HG03565 (cell line): Measurements from ENCODE around the gene GPR45.
A peak's percentile ranks its signal among the peaks of the same experiment; 100 is the strongest.
"Not testable (repeated sequence)": the region's sequence is repeated elsewhere in the genome, so short reads cannot be mapped to it uniquely, and the experiment has no call there.

Experiments
- ATAC-seq: cut with Tn5 transposase; IDR thresholded peaks from one replicate; pipeline ENCODE4 v1.9.1; 2021; ENCODE audit warnings: mild to moderate bottlenecking, moderate library complexity; ENCODE audit not compliant: unreplicated experiment

GPR45 gene, protein sequence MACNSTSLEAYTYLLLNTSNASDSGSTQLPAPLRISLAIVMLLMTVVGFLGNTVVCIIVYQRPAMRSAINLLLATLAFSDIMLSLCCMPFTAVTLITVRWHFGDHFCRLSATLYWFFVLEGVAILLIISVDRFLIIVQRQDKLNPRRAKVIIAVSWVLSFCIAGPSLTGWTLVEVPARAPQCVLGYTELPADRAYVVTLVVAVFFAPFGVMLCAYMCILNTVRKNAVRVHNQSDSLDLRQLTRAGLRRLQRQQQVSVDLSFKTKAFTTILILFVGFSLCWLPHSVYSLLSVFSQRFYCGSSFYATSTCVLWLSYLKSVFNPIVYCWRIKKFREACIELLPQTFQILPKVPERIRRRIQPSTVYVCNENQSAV

DNA sequence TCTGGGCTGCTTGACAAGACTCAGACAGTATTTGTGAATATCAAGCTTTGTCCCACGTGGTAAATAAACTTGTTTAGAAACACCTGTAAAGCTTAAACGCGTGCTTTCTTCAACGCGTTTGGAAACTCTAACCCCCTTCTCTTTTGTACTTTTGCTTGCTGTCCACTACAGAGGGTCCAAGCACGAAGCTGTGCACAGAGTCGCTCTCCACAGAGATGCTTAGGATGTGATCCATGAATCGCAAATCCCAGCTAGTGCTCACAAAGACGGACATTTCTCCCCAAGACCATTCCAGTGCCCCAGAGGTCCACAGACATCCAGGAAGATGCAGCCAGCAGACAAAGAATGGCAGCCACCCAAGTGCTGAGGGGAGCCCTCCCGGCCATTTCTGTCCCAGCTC, at the start of gene GPR45:
GPR45 (plus strand) TSS at position 301 of the 400 bp plus-strand sequence. CDS start 116 bp downstream, outside the sequence.
- no peak for ATAC-seq

DNA sequence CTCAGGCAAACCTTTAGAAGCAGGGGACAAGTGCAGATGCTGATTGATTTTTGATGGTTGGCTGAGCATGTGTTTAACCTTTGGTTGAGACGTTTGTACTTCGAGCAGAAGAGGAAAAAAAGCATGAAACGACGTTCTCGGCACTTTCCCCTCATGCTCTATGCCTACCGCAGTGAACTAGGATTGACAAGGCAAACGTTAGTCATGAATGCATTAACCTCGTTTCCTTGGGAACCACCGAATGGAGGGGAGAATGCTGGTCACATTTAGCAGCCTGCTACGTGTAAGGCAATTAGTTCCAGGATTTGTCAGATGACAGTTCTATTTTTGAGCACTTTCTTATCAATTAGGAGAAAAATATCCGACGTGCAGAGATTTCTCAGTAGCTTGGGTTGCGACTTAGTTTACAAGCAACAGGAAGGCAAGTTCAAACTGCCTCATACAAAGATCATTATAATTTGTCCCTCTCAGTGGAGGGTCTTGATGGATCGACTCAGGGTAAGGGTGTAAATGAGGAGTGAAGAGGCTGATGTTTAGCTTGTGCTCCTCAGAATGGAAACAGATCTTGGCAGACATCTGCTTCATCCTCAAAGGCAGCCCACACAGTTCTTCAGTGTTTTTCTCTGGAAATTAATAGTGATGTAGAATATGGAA, 47.4 kb upstream of the GPR45 start:
- ATAC-seq: no peak

DNA sequence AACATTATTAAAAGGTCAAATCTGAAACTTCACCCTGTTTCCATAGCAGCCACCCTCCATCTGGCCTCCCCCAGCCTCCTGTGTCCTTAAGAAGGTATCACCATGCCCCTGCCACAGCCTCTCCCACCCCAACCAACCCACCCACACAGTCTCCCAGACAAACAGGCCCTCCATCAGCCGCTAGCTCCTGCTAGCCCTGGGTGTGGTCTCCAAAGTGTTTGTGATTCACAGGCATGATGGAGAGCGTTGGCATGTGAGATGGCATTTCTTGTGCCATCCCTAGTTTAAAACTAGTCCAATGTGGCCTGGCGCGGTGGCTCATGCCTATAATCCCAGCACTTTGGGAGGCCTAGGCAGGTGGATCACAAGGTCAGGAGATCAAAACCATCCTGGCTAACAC, 44.9 kb upstream of the GPR45 start:
- ATAC-seq: no peak

DNA sequence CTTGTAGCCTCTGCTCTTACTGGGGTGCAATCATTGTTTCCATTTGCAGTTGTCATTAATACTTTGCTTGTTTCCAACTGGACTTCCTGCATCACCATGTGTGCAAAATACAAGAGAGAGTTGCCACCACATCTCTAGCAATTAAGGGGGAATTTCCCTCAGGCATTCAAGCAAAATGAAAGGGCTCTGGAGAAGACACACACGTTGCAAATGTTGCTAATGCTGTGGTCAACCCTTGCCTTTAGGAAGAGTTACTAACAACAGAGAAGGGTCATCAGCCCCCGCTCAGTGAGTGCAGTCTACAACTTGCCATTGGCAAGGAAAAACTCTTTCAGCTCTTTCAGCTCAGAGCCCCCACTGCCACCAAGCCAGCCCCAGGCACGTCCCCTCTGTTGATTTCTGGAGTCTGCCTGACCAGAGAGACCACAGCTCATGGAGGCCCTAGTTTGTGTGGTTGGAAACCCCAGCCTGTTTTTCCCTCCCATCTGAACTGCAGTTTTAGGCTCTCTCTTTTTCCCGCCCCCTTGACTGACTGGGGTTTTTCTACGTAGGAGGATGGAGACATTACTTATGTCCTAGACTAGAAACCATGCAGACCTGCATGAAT, 25.9 kb upstream of the GPR45 start:
- no peak for ATAC-seq

DNA sequence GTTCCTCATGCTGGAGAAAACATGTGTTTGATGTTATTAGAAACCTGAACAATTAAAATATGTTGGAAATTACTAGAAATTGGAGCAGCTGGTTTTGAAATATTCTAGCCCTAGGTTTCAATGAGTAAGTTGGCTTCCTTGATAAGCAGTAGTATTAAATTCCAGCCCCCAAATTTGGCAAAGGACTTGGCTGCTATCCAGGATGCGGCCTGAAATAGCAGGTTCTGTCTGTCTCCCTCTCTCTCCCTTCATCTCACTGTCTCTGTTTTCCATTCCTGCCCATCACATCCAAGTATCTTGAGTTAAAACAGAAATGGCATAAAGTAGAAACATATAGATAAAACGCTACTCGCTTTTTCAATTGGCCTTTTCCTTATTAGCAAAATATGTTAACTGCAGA, 20.9 kb upstream of the GPR45 start:
- ATAC-seq: no peak

DNA sequence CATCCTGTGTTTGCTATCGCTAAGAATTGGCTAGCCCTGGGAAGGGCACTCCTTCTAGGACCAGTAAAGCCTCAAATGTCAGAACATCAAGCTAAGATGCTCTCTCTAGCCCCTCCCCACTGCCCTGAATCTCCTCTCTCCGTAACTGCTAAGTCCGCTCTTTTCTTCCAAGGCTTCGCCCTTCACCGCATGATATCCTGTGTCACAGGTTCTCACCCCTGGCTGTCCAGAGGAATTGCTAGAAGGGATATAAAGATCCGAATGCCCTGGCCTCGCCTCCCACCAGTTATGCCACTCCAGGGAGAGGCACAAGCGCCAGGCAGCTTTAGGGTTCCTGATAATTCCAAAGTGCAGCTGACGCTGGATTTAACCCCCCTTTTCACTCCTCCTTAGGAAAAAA, 17.1 kb upstream of the GPR45 start:
- no peak for ATAC-seq

DNA sequence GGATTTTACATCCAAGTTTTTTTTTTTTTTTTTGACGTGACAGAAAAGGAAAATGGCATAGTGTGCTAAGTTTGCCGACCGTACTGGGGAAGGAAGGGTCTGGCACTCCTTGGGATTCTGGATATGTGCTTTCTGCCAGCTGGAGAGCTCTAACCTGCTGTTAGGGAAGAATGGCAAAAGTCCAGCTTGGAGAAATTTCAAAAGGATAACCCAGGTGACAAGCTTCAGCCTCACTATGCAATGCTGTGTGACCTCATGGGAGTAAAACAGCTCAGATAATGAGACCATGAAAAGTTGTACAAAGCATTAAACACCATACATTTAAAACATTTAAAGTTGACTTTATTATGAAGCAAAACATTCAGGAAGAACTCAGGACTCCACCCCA, 10.3 kb upstream of the GPR45 start:
- ATAC-seq: no peak

DNA sequence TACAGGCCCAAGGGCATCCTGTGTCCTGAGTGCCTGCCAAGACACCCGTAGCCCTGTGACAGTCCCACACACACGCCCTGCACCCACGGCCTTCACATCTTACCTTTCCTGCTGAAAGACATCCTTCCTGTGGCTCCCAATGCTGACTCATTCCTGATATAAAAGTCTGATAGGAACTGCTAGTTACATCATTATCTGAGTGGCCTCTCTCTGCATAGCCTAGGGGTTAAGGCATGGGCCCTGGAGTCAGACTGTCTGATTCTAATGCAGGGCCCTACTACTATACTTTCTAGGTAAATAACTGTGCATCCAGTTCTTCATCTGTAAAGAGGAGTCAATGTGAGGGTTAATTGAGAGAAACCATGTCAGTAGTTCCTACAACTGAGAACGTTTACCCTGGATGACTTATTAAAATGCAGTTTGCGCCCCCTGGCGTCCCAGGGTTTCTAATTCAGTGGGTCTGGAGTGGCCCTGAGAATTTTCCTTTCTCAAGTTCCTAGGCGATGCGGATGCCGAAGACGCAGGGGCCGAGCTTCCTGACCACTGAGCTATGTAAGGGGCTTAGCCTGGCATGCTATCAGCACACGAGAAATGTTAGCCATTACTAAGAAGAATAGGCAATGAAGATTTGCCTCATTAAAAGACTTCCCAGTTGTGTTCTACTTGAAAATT, 6.0 kb upstream of the GPR45 start:
- peak; percentile 65 for ATAC-seq

DNA sequence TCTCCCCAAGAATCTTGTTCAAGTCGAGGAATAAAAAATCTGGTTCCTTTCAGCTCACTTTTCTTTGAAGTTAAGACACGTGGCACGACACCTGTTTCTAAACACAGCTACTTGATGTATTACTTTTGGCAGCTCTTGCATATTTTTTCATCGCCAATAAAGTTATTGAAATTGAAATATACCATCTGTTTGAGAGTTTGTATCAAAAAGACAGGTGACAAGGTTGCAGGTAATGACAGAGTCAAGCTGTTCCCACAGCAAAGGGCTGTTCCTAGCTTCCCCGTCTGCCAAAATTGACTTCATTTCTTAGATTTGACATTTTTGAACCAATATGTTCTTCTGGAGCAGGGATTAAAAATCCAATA, 5.5 kb upstream of the GPR45 start:
- no peak for ATAC-seq

DNA sequence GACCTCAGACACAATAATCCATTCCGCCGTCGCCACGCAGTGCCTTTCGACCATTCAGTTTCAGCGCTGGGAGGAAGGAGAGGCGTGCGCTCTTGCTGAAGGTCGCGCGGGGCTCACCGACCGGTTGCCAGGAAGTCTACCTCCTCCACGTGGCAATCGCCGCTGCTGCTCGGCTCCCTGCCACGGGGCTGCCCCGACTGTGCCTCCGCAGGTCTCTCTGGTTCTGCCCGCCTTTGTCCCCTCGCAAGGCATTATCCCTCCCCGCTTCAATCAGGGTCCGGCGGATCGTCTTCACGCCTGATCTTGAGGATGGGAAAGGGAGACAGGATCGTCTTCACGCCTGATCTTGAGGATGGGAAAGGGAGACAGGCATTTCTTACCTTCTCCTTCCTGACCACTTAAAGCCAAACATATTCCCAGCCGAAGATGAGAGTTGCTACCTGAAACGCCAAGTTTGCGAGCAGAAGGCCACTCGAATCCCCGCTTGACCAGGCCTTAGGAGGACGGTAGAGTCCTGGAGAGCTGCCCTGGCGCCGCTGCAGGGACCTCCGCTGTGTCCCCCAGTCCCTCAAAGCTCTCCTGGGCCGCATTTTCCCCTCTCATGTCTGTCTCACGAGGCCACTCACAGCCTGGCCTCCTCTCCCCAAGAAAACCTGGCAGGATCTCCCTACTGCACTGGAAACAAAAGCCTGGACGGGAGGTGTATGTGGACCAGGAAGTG, 4.3 kb upstream of the GPR45 start:
- no peak for ATAC-seq

DNA sequence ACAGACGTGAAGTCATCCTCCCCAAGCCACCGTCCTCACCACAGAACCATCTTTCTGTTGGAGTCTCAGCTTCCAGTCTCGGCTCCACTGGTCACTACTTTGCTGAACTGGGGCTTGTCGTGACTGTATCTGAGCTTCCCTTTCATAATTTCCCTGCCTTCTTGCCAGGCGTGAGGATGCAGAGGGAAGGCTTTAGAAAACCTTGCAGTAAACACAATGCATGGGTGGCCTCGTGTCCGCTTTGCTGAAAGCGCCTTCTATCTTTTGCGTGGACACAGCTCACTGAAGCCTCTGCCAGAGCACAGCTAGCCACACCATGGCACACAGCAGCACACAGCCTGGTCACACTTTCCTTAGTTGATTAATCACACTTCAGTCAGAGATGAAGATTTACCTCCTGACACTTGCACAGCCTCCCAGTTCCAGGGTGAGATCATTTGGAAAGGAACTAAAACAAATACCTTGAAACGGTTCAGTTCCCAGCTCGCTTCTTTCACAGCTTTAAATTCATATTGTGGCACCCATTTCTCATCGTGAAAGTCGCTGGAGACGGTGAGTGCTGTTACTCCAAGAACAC, 2.8 kb upstream of the GPR45 start:
- ATAC-seq: no peak

DNA sequence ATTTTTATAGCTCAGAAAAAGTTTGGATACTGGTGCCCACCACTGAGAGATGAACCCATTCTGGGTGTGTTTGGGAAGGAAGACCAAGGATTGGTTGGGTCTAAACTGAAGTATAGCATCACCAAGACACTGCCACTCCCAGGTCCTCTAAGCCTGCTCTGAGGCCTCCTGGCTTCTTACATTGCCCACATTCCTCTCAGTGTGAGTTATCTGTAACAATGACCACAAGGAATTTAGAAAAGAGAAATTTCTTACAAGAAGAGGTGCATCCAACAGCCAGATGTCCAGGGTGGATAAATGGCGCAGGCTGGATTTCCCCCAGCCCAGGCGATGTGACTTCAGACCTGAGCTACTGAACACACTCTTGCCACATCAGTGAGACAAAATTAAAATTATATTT, 1.6 kb upstream of the GPR45 start:
- ATAC-seq: no peak

DNA sequence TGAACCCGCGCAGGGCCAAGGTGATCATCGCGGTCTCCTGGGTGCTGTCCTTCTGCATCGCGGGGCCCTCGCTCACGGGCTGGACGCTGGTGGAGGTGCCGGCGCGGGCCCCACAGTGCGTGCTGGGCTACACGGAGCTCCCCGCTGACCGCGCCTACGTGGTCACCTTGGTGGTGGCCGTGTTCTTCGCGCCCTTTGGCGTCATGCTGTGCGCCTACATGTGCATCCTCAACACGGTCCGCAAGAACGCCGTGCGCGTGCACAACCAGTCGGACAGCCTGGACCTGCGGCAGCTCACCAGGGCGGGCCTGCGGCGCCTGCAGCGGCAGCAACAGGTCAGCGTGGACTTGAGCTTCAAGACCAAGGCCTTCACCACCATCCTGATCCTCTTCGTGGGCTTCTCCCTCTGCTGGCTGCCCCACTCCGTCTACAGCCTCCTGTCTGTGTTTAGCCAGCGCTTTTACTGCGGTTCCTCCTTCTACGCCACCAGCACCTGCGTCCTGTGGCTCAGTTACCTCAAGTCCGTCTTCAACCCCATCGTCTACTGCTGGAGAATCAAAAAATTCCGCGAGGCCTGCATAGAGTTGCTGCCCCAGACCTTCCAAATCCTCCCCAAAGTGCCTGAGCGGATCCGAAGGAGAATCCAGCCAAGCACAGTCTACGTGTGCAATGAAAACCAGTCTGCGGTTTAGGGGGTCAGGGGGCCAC, 897 bp downstream of the GPR45 start:
- no peak for ATAC-seq

DNA sequence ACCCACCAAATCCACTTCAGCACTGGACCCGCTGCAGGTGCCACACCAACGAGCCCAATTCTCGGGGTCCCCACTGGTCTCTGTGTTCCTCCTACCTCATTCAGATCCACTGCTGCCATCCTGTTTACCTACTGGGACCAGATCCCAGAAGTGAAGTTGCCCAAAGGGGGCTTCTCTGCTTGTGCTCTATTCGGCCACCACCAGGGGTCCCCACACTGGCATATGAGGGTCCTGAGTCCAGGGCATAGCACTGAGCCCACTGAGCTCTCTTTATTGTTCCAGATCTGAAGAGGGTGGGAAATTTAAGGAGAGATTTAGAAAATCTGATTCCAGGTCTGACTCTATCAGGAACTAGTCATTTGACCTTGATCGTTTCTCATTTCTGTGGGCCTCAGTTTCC, 2.4 kb downstream of the GPR45 start:
- no peak for ATAC-seq

DNA sequence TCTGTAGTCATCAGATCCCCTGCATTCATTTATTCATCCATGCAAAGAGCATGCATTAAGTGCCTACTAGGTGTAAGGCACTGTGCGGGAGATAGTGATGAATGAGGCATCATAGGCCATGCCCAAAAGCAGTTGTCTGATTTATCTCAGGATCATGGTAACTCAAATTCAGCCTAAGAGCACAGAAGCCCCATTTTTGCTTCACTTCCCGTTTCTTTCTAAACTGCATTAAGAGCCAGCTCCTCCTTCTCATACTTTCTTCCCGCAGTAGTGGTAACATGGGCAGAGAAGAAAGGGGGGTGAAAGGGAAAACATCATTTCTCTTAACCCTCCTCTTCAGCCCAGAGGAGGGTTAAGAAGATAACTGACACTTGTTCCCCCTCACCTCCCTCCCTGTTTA, 2.9 kb downstream of the GPR45 start:
- no peak for ATAC-seq

DNA sequence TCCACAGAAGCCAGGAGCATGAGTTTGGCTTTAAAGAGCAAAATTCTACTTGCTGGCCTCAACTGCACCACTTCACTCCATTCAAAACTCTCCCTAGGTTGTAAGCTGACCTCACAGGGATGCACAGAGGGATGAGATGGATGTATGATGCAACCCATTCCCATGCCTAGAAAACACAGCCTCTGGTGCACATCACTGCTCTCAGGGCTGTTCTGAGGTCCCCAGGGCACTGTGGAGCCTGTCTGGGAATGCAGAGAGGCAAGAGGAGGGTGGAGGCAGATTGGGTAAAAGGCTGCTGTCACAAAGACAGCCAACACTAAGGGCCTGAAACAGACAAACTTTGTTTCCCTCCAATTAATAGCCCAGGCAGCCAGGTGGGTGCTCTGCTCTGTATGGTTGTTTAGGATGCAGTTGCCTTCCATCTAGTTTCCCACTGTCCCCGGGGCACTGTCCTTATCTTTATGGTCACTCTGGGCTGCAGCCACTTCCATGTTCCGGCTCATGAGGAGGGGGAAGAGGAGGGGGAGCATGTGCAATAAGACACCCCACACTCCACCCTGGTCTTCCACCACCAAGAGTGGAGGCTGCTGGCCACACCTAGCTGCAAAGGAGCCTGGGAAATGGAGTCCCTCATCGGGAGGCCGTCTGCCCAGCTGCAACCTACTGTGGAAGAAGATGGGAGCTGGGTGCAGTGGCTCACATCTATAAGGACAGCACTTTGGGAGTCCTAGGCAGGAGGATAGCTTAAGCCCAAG, 7.0 kb downstream of the GPR45 start:
- ATAC-seq: no peak

DNA sequence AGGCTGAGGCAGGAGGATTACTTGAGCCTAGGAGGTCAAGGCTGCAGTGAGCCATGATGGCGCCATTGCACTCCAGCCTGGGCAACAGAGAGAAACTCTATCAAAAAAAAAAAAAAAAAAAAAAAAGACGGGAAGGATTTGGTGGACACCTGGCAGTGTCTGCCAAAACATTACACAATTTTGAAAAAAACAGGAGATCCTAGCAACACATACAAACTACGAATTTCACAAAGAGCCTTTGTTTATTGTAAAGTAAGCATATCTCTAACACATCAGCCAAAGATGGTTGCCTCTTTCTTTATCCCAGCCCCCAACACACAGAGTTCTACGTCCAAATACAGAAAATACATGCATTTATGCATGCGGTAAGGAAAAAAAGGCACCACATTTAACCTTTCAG, 7.6 kb downstream of the GPR45 start:
- ATAC-seq: no peak

DNA sequence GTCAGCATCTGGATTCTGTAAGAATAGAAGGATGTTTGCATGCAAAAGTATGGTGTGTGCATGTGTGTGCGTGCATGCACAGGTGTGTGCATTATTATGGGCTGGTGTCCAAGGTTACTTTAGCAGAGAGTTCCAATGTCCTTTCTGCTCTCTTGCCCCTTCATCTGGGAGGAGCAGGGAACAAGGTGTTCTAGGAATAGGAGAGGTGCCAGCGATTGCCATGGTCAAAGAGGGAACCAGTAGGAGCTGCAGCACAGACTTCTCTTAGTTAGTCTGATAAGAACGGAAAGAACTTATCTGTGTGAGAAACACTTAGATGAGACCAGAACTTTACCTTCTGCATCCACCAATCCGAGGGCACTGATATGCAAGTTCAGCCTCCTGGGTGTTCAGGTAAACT, 8.3 kb downstream of the GPR45 start:
- ATAC-seq: no peak

DNA sequence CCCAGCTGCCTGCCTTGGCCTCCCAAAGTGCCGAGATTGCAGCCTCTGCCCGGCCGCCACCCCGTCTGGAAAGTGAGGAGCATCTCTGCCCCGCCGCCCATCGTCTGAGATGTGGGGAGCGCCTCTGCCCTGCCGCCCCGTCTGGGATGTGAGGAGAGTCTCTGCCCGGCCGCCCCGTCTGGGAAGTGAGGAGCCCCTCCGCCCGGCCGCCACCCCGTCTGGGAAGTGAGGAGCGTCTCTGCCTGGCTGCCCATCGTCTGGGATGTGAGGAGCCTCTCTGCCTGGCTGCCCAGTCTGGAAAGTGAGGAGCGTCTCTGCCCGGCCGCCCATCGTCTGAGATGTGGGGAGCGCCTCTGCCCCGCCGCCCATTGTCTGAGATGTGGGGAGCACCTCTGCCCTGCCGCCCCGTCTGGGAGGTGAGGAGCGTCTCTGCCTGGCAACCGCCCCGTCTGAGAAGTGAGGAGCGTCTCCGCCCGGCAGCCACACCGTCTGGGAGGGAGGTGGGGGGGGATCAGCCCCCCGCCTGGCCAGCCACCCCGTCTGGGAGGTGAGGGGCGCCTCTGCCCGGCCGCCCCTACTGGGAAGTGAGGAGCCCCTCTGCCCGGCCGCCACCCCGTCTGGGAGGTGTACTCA, 9.6 kb downstream of the GPR45 start:
- not testable (repeated sequence) for ATAC-seq
